ENCODE measurements around the gene NKX2-4.
"Not testable (repeated sequence)": the region's sequence is repeated elsewhere in the genome, so short reads cannot be mapped to it uniquely, and the experiment has no call there.

NKX2-4 gene

GRCh38 chr20:21393816-21394519 is 3.4 kb downstream of the NKX2-4 start:
- DNase-seq (ENCODE audit: low read depth): no peak

GRCh38 chr20:21393166-21393565 is 4.2 kb downstream of the NKX2-4 start:
- no peak for DNase-seq (ENCODE audit: low read depth)

GRCh38 chr20:21391972-21392352 is 5.4 kb downstream of the NKX2-4 start:
- DNase-seq (ENCODE audit: low read depth): no peak

- no peak for DNase-seq (ENCODE audit: low read depth)
Measured at GRCh38 chr20:21391185-21391971, 5.9 kb downstream of the NKX2-4 start.

- DNase-seq (ENCODE audit: low read depth): no peak
Measured at GRCh38 chr20:21390768-21391167, 6.6 kb downstream of the NKX2-4 start.

GRCh38 chr20:21389368-21389767 is 8.0 kb downstream of the NKX2-4 start:
- DNase-seq (ENCODE audit: low read depth): no peak

GRCh38 chr20:21388566-21388965 is 8.8 kb downstream of the NKX2-4 start:
- no peak for DNase-seq (ENCODE audit: low read depth)

- no peak for DNase-seq (ENCODE audit: low read depth)
Measured at GRCh38 chr20:21387528-21387927, 9.8 kb downstream of the NKX2-4 start.

GRCh38 chr20:21386111-21386510 is 11.2 kb downstream of the NKX2-4 start:
- DNase-seq (ENCODE audit: low read depth): no peak

- no peak for DNase-seq (ENCODE audit: low read depth)
Measured at GRCh38 chr20:21384308-21384892, 12.9 kb downstream of the NKX2-4 start.

- DNase-seq (ENCODE audit: low read depth): no peak
Measured at GRCh38 chr20:21381619-21382018, 15.7 kb downstream of the NKX2-4 start.

- no peak for DNase-seq (ENCODE audit: low read depth)
Measured at GRCh38 chr20:21380711-21381110, 16.6 kb downstream of the NKX2-4 start.

GRCh38 chr20:21378259-21378658 is 19.1 kb downstream of the NKX2-4 start:
- no peak for DNase-seq (ENCODE audit: low read depth)

GRCh38 chr20:21377701-21378100 is 19.6 kb downstream of the NKX2-4 start:
- no peak for DNase-seq (ENCODE audit: low read depth)

- DNase-seq (ENCODE audit: low read depth): peak; percentile 19
Measured at GRCh38 chr20:21376626-21377025, 20.7 kb downstream of the NKX2-4 start.

GRCh38 chr20:21373436-21373835 is 23.9 kb downstream of the NKX2-4 start:
- DNase-seq (ENCODE audit: low read depth): no peak

GRCh38 chr20:21372016-21372415 is 25.3 kb downstream of the NKX2-4 start:
- DNase-seq (ENCODE audit: low read depth): no peak

- DNase-seq (ENCODE audit: low read depth): no peak
Measured at GRCh38 chr20:21371193-21371592, 26.1 kb downstream of the NKX2-4 start.

- DNase-seq (ENCODE audit: low read depth): no peak
Measured at GRCh38 chr20:21368791-21369190, 28.5 kb downstream of the NKX2-4 start.

- DNase-seq (ENCODE audit: low read depth): not testable (repeated sequence)
Measured at GRCh38 chr20:21366273-21366672, 31.1 kb downstream of the NKX2-4 start.

GRCh38 chr20:21365771-21366170 is 31.6 kb downstream of the NKX2-4 start:
- no peak for DNase-seq (ENCODE audit: low read depth)

GRCh38 chr20:21364413-21364812 is 32.9 kb downstream of the NKX2-4 start:
- DNase-seq (ENCODE audit: low read depth): no peak

GRCh38 chr20:21361266-21361665 is 36.1 kb downstream of the NKX2-4 start:
- peak; percentile 89 for DNase-seq (ENCODE audit: low read depth)
